ENCODE results near the gene WNT10A.

Gene WNT10A

DNA sequence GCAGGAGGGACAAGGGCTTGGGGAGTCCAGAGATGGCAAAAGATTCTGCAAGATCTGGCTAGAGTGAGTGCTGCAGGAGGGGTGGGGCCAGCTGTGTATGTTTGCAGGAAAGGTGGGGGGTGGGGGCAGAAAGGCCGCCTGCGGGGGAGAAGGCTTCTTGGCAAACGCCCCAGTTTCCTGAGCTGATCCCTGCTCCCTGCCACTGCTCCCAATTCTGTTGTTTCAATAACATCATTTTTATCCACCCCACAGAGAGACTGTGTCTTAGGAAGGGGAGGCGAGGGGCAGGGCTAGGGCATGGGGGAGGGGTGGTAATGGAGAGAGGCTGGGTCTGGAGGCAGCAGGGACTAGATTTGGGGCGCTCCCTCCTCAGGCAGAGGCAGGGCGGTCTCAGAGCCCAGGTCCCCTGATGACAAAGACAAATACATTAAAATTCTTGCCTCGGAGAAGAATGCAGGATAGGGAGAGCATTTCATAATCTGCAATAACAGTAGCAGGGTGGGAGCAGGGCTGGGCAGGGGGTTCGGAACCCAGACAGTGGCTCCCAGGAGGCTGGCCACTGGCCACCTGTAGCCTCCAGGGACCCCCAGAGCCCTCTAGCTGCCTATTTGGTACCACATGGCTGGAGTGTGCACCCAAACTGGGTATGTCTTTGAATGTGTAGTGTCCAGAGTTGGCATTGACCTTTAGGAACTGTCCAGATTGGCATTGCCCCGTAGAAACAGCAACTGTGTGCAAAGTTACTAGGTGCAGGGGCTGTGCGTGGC, 23.1 kb upstream of the WNT10A start:
- DNase-seq (ENCODE audit: low read depth), result peak; percentile 23

DNA sequence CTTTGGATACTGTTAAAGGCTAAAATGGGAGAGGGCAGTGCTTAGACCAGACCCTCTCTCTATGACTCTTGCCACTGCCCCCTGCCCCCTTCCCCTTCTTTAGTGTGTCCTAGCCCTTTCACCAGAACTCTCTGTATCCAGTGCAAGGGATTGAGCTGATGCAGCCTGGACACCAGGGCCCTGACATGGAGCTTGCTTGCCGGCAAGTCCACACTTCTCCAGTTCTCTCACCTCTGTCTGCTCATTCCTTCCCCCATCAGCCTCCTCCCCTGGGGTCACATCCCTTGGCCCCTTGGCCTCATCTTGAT, 22.6 kb upstream of the WNT10A start:
- no peak for DNase-seq (ENCODE audit: low read depth)

DNA sequence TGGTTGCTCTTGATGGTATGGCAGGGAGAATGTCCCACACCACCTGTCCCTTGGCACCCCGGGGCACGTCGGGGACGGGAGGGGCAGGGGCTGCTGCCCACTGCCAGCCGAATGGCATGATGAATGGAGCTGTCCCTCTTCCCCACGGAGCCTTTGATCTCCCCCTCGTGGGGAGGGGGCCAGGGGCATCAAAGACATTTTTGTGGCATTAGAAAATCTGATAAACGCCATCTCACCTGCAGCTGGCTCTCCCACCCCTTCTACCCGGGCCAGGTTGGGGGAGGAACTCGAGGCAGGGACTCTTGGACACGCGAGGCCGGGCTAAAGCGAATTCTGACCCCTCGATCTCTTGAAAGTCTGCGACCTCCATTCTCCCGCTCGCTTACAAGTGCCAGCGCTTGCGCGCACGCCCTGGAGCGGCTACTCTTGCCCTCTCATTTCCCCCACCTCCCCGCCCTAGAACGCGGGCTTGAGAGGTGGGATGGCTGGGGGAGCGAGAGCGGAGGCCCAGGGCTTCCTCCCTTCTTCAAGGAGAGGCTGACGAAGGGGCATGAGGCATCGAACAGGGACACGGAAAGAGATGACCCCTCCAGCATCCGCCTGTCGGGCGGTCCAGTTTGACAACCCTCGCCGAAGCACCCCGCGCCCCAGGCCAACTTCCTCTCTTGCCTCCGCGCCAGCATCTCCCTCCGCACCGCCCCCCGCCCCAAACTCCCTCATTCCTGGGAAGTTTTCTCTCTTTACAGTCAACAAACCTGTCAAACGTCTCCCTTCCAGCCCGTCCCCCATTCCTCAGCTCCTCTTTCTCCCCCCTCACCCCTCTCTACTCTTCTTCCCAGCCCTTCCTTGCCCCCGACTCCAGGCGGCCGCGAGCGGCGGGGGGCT, 21.7 kb upstream of the WNT10A start:
- DNase-seq (ENCODE audit: low read depth), result no peak

- no peak for DNase-seq (ENCODE audit: low read depth)
Observed at GRCh38 chr2:218859556-218859987, 21.1 kb upstream of the WNT10A start, which contains the start of gene WNT6. Gene WNT6 (plus strand): TSS chr2:218859805. CDS start chr2:218860038, 233 bp downstream.

- no peak for DNase-seq (ENCODE audit: low read depth)
Observed at GRCh38 chr2:218859988-218860831, 20.4 kb upstream of the WNT10A start.

DNA sequence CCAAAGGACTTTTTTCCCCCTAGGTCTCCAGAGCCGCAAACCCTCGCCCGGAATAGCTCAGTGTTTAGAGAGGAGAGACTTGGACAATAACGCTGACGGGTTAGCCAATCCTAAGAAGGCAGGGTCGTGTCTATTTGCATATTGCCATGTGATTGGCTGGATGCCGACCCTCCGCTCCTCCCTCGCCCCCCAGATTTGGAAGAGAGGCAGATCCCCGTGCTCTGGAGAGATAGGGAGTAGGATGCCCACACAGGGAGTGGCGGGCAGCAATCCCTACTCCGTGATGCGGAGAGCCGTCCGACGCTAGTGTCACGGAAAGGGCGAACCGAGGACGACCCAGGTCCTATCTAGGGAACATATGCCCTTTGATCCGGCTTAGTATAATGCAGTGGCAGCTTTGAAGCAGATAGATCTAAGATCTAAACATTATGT, 19.7 kb upstream of the WNT10A start:
- DNase-seq (ENCODE audit: low read depth), result peak; percentile 61

- DNase-seq (ENCODE audit: low read depth), result no peak
Observed at GRCh38 chr2:218861645-218862318, 18.9 kb upstream of the WNT10A start.

DNA sequence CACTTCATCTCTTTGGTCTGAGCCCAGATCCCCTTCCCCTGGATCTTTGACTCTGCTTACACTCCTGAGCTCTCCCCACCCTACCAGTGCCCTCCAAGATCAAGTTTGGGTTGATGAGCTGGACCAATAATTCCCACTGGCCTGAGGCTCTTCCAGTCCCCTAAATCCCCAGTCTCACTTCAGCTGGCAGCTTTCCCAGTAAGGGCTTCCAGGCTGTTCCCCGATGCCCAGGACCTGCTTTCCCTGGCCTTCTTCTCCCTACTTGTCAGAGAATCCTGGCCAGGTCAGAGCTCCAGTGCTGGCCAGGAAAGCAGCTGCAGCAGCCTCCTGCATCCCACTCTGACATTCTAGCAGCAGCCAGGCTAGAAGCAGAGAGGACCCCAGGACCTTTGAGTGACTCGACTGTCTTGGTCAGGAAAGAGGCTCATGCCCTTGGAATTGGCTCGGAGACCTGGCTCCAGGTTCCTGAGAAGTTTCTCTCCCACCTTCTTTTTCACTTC, 17.6 kb upstream of the WNT10A start:
- no peak for DNase-seq (ENCODE audit: low read depth)

- DNase-seq (ENCODE audit: low read depth), result no peak
Observed at GRCh38 chr2:218865396-218865795, 15.3 kb upstream of the WNT10A start.

DNA sequence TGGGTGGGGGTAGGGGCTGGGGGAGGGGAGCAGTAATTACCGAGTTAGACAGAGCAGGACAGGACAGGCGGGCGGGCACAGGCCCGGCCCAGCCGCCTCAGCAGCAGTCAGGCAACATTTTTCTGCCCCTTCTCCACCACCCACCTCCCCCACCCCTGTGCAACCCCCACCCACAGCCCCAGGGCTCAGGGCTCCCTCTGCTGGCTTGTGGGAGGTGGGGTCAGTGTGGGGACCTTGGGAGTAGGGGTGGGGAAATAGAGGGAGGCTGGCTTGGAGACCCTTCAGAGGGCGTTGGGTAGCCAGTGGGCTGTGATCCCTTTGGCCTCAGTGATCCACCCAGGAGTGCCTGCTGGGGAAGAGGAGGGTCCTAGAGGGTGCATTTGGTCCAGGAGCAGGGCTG, 14.7 kb upstream of the WNT10A start:
- no peak for DNase-seq (ENCODE audit: low read depth)

GRCh38 chr2:218867900-218868299, 12.8 kb upstream of the WNT10A start:
- DNase-seq (ENCODE audit: low read depth), result no peak

DNA sequence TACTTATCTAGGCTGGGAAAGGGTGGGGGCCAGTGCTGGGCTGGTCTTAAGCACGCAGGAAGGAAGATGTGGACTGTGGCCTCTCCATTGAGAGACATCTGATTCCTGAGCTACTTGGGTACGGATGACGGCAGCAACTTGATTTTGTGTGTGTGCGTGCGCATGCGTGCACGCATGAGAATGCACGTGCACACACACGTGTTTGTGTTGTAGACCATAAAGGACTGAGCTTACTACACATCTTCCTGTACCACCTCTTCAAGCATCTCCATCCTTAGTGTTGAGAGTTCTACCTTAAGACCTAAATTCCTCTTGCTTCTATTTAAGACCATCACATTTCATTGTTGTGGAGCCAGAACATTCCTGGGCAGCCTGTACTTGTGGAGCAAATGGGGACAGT, 11.6 kb upstream of the WNT10A start:
- no peak for DNase-seq (ENCODE audit: low read depth)

DNA sequence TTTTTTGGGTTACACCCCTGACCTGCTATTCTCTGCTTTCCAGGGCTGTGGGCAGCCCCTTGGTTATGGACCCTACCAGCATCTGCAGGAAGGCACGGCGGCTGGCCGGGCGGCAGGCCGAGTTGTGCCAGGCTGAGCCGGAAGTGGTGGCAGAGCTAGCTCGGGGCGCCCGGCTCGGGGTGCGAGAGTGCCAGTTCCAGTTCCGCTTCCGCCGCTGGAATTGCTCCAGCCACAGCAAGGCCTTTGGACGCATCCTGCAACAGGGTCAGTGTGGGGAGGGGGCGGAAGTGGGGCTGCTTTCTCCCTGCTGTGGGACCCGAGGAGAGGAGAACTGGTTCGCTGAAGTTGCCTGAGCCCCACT, 9.7 kb upstream of the WNT10A start:
- no peak for DNase-seq (ENCODE audit: low read depth)

- DNase-seq (ENCODE audit: low read depth), result no peak
Observed at GRCh38 chr2:218871345-218872302, 9.0 kb upstream of the WNT10A start.

- DNase-seq (ENCODE audit: low read depth), result no peak
Observed at GRCh38 chr2:218872645-218873358, 7.8 kb upstream of the WNT10A start.

- DNase-seq (ENCODE audit: low read depth), result no peak
Observed at GRCh38 chr2:218873359-218874194, 7.1 kb upstream of the WNT10A start.

DNA sequence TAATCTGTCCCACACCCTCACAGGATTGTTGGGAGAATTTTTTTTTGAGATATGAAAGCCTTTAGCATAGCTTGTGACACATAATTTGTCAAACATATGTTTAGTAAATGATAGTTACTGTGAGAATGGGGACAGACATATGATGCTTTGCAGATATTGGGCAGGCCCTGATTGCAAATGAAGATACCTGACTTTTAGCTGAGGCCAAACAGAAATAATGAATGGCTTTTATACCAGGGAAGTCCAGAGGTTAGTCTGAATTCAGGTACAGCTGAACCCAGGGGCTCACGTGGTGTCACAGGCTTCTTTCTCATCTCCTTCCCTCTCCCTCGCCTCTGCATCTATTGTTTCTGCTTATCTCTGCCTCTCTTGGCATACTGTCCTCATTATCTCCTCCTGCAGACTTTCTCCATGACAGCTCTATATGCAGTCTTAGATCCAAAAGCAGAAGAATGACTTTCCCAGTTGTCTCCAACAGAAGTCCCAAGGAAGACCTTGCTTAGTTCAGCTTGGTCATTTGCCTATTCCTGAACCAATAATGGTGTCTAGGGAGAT, 4.9 kb upstream of the WNT10A start:
- DNase-seq (ENCODE audit: low read depth), result no peak

DNA sequence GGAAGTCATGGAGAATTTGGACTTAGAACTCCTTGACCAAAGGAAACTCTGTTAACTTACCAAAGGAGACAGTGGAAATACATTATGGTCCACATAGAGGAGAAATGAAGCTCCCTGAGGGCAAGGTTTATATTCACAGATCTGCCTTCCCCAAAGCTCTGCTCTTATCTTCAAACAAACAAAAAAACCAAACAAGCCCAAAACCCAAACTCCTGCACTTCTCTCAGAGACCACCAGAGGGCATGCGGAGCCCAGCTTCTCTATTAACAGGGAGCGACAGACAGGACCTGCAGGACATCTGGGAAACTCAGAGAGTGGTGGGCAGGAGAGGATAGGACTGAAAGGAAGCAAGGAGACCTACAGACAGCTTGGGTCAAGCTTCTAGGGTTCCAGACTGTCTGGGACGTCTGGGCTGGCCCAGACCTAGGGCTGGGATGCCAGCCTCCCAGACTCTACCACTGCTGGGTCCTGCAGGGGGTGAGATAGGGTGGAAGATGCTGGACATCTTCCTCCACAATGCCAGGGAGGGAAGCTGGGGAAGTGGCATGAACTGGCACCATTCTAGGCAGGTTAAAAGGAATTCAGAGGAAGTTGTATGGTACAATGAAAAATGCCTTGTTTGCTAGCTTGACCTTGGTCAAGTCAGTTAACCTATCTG, 4.0 kb upstream of the WNT10A start:
- peak; percentile 40 for DNase-seq (ENCODE audit: low read depth)

All from amniotic epithelial cell (primary cell).